Stimulated activated CD8-positive, alpha-beta memory T cell treated with anti-CD3 and anti-CD28 coated beads, Interleukin-2, amount 100 ng/mL, for 48 hours (primary cell): ENCODE results near the gene WDR20.
"Not testable (repeated sequence)": the region's sequence is repeated elsewhere in the genome, so short reads cannot be mapped to it uniquely, and the experiment has no call there.

ENCODE experiments used
- DNase-seq, 2 donors: peaks; one replicate each; pipeline ENCODE4 v3.0.0-alpha.2; 2020; ENCODE audit warnings: low read depth in 2 of 2

The WDR20 gene, protein sequence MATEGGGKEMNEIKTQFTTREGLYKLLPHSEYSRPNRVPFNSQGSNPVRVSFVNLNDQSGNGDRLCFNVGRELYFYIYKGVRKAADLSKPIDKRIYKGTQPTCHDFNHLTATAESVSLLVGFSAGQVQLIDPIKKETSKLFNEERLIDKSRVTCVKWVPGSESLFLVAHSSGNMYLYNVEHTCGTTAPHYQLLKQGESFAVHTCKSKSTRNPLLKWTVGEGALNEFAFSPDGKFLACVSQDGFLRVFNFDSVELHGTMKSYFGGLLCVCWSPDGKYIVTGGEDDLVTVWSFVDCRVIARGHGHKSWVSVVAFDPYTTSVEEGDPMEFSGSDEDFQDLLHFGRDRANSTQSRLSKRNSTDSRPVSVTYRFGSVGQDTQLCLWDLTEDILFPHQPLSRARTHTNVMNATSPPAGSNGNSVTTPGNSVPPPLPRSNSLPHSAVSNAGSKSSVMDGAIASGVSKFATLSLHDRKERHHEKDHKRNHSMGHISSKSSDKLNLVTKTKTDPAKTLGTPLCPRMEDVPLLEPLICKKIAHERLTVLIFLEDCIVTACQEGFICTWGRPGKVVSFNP

DNA sequence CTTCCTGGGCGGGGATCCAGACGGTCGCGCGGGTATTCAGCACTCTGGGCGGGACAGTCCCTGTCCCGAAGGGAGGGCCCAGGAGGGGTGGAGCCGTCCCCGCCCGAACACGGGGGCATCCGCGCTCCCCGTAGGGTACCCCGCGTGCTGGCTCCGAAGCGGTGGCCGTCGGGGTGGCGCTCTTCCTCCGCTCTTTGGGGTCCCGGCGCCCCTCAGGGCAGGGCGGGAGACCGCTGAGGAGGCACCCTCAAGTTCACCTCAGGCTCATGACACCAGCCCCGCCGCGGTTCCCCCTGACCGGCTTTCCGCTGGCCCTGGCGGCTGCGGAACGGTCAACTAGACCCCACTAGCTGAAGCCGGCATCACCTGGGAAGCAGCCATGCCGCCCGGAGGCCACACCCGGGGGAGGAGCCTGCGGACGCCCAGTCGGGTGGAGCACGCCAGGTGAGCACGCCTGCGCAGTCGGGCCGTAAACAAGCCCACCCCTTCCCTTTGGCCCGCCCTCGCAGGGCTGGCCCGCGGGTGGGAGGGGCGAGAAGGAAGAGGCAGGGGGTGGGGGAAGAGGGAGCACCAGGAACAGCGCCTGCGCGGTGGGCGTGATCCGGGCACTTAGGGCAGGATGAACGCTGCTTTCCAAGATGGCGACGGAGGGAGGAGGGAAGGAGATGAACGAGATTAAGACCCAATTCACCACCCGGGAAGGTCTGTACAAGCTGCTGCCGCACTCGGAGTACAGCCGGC is at the start of gene WDR20:
Gene WDR20, plus strand, starts transcription at position 612 of the 741 bp plus-strand sequence. Its CDS starts 27 bp downstream, at position 639.
- peak; percentile 98 to 99 for DNase-seq

DNA sequence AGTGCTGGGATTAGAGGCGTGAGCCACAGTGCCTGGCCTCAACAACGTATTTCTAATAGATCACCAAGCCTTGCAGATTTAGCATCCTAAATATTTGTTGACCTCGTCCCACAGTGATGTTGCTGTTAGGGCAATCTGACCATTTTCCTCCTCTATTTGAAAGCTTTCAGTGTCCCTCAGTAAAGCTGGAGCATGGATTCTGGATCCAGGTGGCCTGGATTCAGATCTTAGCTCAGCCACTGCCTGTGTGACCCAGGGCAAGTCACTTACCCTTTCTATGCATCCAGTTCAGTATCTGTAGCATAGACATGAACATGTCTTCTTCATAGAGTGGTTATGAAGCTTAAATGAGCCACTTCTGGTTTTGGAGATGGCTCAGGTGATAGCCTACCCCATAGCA is 49.0 kb upstream of the WDR20 start:
- DNase-seq: no peak

DNA sequence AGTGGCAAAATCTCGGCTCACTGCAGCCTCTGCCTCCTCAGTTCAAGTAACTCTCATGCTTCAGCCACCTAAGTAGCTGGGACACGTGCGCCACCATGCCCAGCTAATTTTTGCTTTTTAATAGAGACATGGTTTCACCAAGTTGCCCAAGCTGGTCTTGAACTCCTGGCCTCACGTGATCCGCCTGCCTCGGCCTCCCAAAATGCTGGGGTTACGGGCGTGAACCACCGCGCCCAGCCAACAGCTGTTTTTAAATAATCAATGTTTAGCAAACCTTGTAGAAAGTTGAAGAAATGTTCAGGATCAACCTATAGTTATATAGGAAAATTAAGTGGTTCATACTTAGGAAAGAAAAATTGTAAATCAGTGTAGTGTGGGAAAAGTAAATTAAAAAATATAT is 46.9 kb upstream of the WDR20 start:
- no peak for DNase-seq

DNA sequence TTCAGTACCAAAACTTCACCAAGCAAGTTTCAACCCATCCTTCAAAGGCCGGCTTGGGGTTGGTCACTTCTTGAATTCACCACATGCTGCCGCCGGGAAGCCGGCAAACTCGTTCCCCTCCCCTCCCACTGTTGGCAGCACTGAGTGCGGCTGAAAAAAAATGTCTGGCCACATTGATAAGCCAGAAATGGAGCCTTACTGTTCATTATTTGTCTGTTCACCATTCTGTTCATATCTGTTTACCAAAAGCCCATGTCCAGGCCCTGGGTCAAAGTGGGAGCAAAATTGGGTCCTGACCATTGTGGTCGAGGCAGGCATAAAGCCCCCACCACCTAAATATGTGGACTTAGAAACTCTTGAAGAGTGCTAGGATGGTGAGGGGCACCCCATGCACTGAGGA is 45.6 kb upstream of the WDR20 start:
- no peak for DNase-seq

DNA sequence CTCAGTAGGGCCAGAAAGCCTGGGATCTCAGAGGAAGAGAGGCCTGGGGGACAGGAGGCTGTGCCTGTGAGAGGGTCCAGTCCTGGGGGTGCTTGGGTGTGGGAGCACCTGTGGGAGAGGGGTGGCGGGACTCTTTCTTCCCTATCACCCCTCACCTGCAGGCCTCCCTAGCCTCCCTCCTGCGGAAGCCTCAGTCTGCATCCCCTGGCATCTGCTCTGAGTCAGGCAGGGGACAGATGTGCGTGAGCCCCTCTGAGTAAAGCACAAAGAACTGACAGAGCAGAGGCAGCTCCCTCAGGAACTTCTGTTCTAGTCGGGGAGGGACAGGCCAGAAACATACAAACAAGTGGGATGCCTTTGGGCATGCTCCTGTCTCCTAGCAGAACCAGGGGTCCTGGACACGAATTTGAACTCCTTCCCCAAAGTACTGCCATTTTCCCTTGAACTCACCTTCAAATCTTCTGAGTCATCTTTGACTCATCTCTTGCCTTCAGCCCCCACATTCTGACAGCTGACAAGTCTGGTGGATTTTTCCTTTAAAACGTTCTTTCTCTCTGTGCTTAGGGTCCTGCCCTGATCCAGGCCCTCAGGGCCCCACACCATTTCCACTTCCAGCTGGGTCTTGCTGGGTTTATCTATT is 44.3 kb upstream of the WDR20 start:
- no peak for DNase-seq

DNA sequence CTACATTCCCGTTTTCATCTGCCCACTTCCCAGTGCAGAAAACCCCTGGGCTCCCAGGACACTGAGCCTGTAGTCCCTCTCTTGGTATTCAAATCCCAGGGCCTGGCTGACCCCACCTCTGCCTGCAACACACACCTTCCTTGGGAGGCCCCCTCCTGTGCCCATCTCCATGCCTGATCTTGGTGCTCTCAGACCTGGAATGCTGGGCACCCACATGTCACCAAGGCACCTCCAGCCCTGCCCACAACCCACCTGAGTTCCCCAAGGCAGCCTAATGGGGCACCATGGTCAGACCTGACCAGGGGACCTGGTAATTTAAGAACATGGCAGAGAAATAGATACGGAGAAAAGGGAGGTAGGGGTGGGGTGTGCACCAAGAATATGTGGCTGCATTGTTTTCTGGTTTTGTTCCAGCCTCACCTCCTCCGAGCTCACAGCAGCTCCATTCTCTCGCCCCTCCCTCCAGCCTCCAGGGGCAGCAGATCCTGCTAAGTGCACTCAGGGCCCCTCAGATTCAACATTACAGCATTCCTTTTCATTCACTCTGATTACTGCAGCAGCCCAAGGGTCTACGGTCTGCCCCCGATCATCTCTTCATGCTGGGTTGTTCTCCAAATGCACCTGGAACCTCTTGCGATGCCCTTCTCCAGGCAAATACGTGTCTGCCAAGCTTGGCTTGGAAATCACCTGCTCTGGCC is 43.7 kb upstream of the WDR20 start:
- DNase-seq: no peak

DNA sequence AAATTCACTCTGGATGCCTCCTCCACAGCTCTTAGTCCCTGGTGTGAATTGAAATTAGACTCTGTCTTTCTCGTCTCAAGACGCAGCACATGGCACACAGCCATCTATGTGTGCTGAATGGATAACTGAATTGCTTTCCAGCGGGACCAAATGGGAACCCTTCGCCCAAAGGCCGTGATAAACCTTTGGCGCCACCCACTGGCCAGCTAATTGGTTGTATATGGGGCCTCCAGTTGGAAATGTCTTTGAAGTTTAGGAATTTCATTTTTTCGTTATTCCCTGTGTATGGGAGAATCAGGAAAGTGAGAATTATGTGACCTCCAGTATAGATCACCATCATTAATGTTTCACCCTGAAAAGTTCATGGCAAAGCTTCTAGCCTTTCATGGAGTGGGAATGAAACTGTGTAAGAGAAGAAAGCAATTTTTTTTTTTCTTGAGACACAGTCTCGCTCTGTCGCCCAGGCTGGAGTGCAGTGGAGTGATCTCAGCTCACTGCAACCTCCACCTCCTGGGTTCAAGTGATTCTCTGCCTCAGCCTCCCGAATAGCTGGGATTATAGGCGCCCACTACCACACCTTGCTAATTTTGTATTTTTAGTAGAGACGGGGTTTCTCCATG is 43.0 kb upstream of the WDR20 start:
- DNase-seq: peak; percentile 54 to 59

DNA sequence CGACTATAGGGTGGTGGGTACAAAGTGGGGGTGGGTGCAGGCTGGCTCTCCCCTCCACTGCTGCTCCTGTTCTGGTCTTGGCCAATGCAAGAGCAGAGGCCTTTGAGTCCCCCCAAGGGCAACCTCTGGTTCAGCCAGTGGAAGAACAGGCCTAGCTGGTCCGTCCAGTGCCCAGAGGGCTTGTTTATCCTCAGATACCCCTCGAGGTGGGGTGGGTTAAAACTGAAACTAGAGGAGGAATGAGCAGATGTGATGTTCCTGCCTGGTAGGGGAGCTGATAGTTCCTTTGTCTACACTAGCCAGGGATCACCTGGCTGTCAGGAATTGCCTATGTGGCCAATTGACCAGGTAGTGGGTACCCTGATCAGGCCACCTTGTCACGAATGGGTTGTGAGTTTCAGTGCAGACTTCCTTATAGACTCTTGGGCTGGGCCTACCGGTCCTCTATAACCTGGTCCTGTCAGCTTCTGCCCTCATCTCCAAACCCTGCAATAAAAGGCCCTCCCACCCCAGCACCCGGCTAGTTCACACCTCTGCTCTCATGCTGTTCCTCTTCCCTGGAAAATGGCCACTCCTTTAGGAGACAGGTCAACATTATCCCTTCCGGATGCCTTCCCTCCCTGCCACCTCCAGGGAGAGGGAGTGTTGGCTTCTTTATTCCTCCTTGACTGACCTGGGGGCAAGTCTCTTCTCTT is 42.1 kb upstream of the WDR20 start:
- no peak for DNase-seq

DNA sequence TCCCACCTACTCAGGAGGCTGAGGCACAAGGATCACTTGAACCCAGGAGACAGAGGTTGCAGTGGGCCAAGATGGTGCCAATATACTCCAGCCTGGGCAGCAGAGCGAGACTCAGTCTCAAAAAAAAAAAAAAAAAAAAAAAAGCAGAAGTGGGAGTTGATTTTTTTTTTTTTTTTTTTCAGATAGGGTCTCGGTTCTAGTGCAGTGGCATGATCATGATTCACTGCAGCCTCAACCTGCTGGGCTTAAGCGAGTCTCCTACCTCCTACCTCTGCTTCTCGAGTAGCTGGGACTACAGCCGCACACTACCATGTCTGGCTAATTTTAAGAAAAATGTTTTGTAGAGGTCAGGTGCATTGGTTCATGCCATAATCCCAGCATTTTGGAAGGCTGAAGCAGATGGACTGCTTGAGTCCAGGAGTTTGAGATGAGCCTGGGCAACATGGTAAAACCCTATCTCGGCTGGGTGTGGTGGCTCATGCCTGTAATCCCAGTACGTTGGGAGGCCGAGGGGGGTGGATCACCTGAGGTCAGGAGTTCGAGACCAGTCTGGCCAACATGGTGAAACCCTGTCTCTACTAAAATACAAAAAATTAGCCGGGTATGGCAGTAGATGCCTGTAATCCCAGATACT is 36.5 kb upstream of the WDR20 start:
- no peak for DNase-seq

DNA sequence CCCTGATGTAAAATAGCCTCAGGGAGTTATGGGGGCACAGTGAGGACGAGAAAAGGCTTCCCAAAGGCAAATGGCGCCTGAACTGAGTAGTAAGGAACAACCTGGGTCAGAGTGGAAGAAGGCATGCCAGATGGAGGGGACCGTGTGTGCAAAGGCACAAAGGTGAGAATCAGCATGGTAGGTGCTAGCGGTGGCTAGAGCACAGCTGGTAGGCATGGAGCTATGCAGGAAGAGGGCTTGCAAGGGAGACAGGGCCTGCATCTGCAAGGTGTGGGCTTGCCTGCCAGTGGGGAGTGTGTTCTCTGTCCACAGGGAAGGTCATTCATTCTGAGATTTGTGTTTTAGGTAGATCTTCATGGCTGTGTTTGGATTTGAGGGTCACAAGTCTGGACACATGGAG is 34.3 kb upstream of the WDR20 start:
- no peak for DNase-seq

DNA sequence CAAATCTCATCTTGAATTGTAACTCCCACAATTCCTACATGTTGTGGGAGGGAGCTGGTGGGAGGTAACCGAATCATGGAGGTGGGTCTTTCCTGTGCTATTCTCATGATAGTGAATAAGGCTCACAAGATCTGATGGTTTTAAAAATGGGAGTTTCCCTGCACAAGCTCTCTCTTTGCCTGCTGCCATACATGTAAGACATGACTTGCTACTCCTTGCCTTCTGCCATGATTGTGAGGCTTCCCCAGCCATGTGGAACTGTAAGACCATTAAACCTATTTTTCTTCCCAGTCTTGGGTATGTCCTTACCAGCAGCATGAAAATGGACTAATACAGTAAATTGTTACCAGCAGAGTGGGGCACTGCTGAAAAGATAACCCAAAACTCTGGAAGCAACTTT is 30.4 kb upstream of the WDR20 start:
- DNase-seq: not testable (repeated sequence)

DNA sequence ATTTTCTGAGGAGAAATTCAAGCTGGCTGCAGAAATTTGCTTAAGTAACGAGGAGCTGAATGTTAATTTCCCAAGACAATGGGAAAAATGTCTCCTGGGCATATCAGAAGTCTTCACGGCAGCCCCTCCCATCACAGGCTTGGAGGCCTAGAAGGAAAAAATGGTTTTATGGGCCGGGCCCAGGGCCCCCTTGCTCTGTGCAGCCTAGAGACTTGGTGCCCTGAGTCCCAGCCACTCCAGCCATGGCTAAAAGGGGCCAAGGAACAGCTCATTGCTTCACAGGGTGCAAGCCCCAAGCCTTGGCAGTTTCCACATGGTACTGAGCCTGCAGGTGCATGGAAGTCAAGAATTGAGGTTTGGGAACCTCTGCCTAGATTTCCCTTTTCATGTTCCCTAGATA is 28.6 kb upstream of the WDR20 start:
- no peak for DNase-seq

DNA sequence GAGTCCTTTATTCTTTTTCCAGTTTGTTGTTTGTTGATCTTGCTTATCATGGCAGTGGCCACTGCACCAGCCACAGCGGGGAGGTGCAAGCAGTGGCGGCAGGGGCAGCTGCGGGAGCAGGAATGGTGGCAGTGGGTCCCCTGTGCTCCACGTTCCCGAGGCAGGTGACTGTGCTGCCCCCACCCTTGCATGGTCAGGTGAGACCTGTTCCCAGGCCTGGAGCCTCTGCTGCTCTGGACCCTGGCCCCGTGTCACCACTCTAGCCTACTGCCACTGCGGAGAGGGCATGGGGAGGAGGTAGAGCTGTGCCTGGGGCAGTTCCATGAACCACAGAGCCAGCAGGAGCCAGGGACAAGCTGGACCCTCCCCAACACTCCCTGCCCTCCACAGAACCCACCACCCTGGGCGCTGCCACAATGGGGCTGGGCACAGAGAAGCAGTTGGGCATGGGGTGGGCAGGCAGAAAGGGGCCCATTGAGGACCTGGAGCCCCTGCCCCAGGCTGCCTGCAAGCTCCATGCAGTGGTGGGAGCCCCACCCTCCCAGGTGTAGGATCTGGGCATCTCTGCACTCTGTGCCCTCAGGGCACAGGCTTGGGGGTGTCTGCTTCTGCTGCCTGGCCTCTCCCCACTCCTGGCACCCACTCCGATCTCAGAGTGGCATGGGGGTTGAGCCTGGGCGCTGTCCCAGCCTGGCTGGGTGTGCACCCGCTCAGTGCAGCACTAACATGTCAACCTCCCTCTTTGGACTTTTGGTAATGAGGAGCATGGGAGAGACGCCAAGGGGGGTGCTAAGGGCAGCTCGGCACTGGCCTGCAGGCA is 23.1 kb upstream of the WDR20 start:
- no peak for DNase-seq

DNA sequence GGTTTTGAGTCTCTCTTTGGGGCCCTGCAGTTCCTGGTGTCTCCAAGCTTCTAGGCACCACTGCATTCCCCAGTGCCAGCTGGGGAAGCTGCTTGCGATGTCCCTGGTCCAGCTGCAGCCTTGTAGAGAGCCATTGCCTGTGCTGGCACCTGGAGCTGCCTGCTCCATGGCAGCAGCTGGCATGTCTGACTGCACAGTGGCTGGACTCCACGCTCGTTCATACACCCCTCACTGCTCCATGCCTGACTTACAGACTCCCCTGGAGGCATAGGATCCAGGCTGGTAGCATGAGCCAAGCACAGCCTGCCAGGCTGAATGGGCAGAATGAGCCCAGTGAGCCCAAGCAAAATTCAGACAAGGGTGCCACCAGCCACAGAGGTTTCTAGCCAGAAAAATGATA is 21.8 kb upstream of the WDR20 start:
- DNase-seq: no peak

DNA sequence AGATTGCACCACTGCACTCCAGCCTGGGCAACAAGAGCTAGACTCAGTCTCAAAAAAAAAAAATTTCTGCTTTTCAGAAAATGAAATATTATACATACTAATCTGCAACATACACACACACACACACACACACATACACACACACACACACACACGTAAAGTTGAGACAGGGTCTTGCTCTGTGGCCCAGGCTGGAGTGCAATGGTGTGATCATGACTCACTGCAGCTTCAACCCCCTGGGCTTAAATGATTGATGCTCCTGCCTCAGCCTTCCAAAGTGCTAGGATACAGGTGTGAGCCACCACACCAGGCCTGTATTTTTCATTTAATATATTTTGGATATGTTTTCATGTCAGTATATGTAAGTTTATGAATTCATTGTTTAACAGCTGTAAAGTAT is 18.8 kb upstream of the WDR20 start:
- no peak for DNase-seq

DNA sequence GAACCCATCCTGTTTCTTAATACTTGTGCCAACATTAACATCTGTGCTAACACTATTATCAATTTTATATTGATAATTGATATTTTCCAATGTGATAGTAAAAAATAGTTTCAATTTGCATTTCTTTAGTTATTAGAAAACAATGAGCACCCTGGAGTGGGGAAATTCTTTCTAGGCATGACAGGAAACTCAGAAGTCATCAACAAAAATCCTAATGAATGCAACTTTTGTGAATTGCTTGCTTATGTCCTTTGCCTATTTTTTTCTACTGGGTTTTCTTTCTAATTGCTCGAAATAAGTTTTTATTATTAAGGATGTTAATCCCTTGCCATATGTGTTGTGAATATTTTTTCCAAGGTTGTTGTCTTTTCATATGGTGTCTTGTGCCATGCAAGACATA is 18.1 kb upstream of the WDR20 start:
- DNase-seq: no peak

DNA sequence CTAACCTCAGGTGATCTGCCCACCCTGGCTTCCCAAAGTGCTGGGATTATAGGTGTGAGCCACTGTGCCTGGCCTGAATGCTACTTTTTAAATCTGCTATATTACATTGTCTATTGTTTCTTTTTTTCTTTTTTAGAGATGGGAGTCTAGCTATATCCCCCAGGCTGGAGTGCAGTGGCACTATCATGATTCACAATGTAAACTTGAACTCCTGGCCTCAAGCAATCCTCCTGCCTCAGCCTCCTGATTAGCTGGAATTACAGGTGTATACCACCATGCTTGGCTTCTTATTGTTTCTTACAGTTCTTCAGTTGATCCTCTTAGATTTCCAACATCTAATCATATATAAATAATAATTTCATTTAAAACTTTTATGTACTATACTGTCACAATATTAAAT is 15.3 kb upstream of the WDR20 start:
- no peak for DNase-seq

DNA sequence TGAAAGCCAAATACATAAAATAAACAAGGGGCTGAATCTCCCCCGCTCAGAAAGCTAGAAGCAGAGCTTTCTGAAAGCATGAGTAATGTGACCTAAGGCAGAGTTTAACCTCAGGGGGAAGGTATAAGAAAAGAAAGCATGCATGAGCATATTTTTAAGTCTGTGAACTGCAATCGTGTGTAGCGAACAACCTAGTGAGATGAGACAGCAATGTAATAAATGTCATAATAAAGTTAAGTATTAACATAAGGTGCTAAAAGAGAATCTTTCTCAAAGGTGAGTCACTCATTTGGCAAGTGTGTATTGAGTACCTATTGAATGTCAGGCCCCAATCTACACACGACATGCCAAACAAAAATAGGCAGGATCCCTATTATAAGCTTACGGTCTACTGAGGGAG is 14.2 kb upstream of the WDR20 start:
- no peak for DNase-seq

DNA sequence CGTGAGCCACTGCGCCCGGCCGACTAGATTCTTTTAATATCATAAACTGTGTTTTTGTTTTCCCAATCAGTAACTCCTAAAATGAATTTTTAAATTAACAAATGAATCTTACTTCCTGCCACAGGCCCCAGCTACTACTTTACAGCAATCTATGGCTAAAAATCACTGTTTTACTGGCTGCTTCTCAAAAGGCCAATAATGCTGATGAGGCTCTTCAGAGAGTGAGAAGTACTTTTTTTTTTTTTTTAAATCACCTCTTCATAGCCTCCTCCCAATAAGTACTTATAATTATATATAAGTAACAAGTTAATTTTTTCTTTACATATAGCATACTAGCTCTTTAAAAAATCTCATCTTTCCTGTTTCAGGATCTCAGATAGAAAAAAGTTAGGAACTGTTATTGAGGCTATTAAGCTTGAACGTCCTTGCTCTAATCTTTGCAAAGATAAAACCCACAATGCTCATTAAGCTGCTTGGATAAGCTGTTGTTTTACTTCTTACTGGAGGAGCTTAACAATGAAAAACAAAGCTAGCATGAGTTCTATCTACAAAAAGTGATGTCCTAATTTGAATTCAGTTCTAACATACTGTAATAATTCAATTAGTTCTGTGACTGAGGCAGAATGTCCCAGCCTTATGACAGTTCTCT is 12.8 kb upstream of the WDR20 start:
- no peak for DNase-seq
